ENCODE data around the gene GABRB2.

DNA sequence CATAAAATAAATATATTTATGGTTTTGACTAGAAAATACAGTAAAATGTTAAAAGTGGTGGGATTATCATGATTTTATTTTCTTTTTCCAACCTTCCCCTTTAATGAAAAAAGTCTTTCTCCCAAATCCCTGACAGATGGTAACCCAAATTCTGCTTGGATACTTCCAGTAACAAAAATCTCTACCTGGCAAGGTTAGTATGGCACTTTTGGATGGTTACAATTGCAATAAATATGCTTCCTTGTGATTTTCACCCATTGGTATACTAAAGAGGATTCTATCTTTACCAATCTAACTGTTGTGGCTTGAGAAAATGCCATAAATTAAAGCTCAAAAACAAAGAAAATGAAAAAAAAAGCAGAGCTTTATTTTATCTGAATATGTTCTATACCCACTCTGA, 62.8 kb downstream of the GABRB2 start:
- TF ChIP-seq, protein P1, sequence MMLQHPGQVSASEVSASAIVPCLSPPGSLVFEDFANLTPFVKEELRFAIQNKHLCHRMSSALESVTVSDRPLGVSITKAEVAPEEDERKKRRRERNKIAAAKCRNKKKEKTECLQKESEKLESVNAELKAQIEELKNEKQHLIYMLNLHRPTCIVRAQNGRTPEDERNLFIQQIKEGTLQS (IDR thresholded peaks at IDR 0.05), result no peak
- TF ChIP-seq, protein P2, sequence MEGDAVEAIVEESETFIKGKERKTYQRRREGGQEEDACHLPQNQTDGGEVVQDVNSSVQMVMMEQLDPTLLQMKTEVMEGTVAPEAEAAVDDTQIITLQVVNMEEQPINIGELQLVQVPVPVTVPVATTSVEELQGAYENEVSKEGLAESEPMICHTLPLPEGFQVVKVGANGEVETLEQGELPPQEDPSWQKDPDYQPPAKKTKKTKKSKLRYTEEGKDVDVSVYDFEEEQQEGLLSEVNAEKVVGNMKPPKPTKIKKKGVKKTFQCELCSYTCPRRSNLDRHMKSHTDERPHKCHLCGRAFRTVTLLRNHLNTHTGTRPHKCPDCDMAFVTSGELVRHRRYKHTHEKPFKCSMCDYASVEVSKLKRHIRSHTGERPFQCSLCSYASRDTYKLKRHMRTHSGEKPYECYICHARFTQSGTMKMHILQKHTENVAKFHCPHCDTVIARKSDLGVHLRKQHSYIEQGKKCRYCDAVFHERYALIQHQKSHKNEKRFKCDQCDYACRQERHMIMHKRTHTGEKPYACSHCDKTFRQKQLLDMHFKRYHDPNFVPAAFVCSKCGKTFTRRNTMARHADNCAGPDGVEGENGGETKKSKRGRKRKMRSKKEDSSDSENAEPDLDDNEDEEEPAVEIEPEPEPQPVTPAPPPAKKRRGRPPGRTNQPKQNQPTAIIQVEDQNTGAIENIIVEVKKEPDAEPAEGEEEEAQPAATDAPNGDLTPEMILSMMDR (IDR thresholded peaks at IDR 0.05; ENCODE audit: low read depth, low read length, missing input control), result no peak
- TF ChIP-seq, protein P3, sequence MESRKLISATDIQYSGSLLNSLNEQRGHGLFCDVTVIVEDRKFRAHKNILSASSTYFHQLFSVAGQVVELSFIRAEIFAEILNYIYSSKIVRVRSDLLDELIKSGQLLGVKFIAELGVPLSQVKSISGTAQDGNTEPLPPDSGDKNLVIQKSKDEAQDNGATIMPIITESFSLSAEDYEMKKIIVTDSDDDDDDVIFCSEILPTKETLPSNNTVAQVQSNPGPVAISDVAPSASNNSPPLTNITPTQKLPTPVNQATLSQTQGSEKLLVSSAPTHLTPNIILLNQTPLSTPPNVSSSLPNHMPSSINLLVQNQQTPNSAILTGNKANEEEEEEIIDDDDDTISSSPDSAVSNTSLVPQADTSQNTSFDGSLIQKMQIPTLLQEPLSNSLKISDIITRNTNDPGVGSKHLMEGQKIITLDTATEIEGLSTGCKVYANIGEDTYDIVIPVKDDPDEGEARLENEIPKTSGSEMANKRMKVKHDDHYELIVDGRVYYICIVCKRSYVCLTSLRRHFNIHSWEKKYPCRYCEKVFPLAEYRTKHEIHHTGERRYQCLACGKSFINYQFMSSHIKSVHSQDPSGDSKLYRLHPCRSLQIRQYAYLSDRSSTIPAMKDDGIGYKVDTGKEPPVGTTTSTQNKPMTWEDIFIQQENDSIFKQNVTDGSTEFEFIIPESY (IDR thresholded peaks at IDR 0.05), result no peak
- TF ChIP-seq SP1 (IDR thresholded peaks at IDR 0.05) (no peak), YY1 (IDR thresholded peaks at IDR 0.05) (no peak), TAF1 (conservative IDR thresholded peaks at IDR 0.05) (no peak), JUND (IDR thresholded peaks at IDR 0.05) (no peak), FOXA1 (IDR thresholded peaks at IDR 0.05) (no peak), GABPA (IDR thresholded peaks at IDR 0.05 in 1 of 2, conservative IDR thresholded peaks at IDR 0.05 in 1 of 2) (no peak), HNF4A (conservative IDR thresholded peaks at IDR 0.05) (no peak)
- TF ChIP-seq, protein P4, sequence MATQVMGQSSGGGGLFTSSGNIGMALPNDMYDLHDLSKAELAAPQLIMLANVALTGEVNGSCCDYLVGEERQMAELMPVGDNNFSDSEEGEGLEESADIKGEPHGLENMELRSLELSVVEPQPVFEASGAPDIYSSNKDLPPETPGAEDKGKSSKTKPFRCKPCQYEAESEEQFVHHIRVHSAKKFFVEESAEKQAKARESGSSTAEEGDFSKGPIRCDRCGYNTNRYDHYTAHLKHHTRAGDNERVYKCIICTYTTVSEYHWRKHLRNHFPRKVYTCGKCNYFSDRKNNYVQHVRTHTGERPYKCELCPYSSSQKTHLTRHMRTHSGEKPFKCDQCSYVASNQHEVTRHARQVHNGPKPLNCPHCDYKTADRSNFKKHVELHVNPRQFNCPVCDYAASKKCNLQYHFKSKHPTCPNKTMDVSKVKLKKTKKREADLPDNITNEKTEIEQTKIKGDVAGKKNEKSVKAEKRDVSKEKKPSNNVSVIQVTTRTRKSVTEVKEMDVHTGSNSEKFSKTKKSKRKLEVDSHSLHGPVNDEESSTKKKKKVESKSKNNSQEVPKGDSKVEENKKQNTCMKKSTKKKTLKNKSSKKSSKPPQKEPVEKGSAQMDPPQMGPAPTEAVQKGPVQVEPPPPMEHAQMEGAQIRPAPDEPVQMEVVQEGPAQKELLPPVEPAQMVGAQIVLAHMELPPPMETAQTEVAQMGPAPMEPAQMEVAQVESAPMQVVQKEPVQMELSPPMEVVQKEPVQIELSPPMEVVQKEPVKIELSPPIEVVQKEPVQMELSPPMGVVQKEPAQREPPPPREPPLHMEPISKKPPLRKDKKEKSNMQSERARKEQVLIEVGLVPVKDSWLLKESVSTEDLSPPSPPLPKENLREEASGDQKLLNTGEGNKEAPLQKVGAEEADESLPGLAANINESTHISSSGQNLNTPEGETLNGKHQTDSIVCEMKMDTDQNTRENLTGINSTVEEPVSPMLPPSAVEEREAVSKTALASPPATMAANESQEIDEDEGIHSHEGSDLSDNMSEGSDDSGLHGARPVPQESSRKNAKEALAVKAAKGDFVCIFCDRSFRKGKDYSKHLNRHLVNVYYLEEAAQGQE (IDR thresholded peaks at IDR 0.05), result no peak
- TF ChIP-seq, protein P5, sequence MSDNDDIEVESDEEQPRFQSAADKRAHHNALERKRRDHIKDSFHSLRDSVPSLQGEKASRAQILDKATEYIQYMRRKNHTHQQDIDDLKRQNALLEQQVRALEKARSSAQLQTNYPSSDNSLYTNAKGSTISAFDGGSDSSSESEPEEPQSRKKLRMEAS (IDR thresholded peaks at IDR 0.05), result no peak

All from liver (tissue), 3 donors.